GM08714 (cell line): ENCODE measurements around the gene TBXAS1.

ENCODE experiments used
- H3K4me3 ChIP-seq: fragments of 200-500 bp; sonication (Bioruptor generic); 2 replicates; pipeline ENCODE4 v1.5.1; 2014; ENCODE audit warnings: mild to moderate bottlenecking, low read length, inconsistent platforms
- ZNF274 ChIP-seq: IDR thresholded peaks from 2 replicates; pipeline ENCODE4 v1.6.1; 2012; ENCODE audit warnings: mild to moderate bottlenecking, low read depth, low read length

TBXAS1 gene

GRCh38 chr7:139940866-139941265 lies 111.8 kb downstream of the TBXAS1 start:
- no peak overlapping the region for H3K4me3 ChIP-seq
- TF ChIP-seq ZNF274: no peak

- H3K4me3 ChIP-seq: no peak overlapping the region
- TF ChIP-seq ZNF274: no peak
These were observed 112.4 kb downstream of the TBXAS1 start for GRCh38 chr7:139941421-139941820.

GRCh38 chr7:139941866-139942265 lies 112.8 kb downstream of the TBXAS1 start:
- H3K4me3 ChIP-seq: no peak overlapping the region
- no peak for TF ChIP-seq ZNF274

GRCh38 chr7:139942636-139943035 lies 113.6 kb downstream of the TBXAS1 start:
- TF ChIP-seq ZNF274: no peak
- no peak overlapping the region for H3K4me3 ChIP-seq

- no peak for TF ChIP-seq ZNF274
- no peak overlapping the region for H3K4me3 ChIP-seq
These were observed 114.3 kb downstream of the TBXAS1 start for GRCh38 chr7:139943401-139943800.

- no peak for TF ChIP-seq ZNF274
These were observed 115.2 kb downstream of the TBXAS1 start for GRCh38 chr7:139944248-139944647.

GRCh38 chr7:139946533-139946932 lies 117.5 kb downstream of the TBXAS1 start:
- H3K4me3 ChIP-seq: no peak overlapping the region
- TF ChIP-seq ZNF274: no peak

More at GRCh38 chr7:139944248-139944647, 115.2 kb downstream of the TBXAS1 start:
- H3K4me3 ChIP-seq: no peak overlapping the region

- no peak for TF ChIP-seq ZNF274
- H3K4me3 ChIP-seq: no peak overlapping the region
These were observed 118.0 kb downstream of the TBXAS1 start for GRCh38 chr7:139947021-139947420.

GRCh38 chr7:139948167-139948566 lies 119.1 kb downstream of the TBXAS1 start:
- H3K4me3 ChIP-seq: no peak overlapping the region

GRCh38 chr7:139948587-139949335 lies 119.7 kb downstream of the TBXAS1 start:
- TF ChIP-seq ZNF274: no peak
- no peak overlapping the region for H3K4me3 ChIP-seq

More at GRCh38 chr7:139948167-139948566, 119.1 kb downstream of the TBXAS1 start:
- TF ChIP-seq ZNF274: no peak

- H3K4me3 ChIP-seq: no peak overlapping the region
- no peak for TF ChIP-seq ZNF274
These were observed 120.6 kb downstream of the TBXAS1 start for GRCh38 chr7:139949629-139950028.

GRCh38 chr7:139950881-139951525 lies 121.9 kb downstream of the TBXAS1 start:
- H3K4me3 ChIP-seq: no peak overlapping the region
- TF ChIP-seq ZNF274: no peak

GRCh38 chr7:139953229-139953628 lies 124.2 kb downstream of the TBXAS1 start:
- TF ChIP-seq ZNF274: no peak
- H3K4me3 ChIP-seq: no peak overlapping the region

GRCh38 chr7:139955109-139955820 lies 126.2 kb downstream of the TBXAS1 start:
- TF ChIP-seq ZNF274: no peak

More at GRCh38 chr7:139955109-139955820, 126.2 kb downstream of the TBXAS1 start:
- no peak overlapping the region for H3K4me3 ChIP-seq
